ENCODE measurements around the gene SLC24A3.

SLC24A3 gene

GRCh38 chr20:19298652-19299051 lies 86.2 kb downstream of the SLC24A3 start:
- H3K4me3 ChIP-seq (replicated peaks in 1 of 2; ENCODE audit: low read depth in 2 of 2, low read length in 2 of 2), result no peak overlapping the region
- TF ChIP-seq, protein P1, sequence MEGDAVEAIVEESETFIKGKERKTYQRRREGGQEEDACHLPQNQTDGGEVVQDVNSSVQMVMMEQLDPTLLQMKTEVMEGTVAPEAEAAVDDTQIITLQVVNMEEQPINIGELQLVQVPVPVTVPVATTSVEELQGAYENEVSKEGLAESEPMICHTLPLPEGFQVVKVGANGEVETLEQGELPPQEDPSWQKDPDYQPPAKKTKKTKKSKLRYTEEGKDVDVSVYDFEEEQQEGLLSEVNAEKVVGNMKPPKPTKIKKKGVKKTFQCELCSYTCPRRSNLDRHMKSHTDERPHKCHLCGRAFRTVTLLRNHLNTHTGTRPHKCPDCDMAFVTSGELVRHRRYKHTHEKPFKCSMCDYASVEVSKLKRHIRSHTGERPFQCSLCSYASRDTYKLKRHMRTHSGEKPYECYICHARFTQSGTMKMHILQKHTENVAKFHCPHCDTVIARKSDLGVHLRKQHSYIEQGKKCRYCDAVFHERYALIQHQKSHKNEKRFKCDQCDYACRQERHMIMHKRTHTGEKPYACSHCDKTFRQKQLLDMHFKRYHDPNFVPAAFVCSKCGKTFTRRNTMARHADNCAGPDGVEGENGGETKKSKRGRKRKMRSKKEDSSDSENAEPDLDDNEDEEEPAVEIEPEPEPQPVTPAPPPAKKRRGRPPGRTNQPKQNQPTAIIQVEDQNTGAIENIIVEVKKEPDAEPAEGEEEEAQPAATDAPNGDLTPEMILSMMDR (IDR thresholded peaks at IDR 0.05; ENCODE audit: low read depth, low read length), result no peak
- no peak for DNase-seq (ENCODE audit: low read depth in 2 of 2)

GRCh38 chr20:19300395-19300794 lies 88.0 kb downstream of the SLC24A3 start:
- TF ChIP-seq, protein P1 (IDR thresholded peaks at IDR 0.05; ENCODE audit: low read depth, low read length), result no peak
- DNase-seq (ENCODE audit: low read depth in 2 of 2), result no peak
- no peak overlapping the region for H3K4me3 ChIP-seq (replicated peaks in 1 of 2; ENCODE audit: low read depth in 2 of 2, low read length in 2 of 2)

DNA sequence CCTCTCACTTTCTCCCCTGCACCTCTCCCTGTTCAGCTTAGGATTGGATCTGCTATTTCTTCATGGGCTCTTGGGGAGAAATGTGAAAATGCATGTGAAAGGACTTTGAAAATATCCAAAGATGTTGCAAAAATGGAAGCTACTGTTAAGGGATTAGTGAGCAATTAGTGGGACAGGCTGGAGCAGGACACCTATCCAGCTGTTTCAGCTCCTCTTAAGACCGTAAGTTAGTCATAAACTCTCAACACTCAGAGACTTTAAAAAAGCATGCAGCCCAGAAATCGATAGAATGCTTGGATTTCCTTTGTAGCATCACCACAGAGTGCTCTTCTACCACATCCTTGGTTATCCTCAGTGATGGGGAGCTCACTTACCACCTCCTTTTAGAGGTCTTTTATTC lies 88.7 kb downstream of the SLC24A3 start:
- no peak overlapping the region for H3K4me3 ChIP-seq (replicated peaks in 1 of 2; ENCODE audit: low read depth in 2 of 2, low read length in 2 of 2)
- TF ChIP-seq, protein P1 (IDR thresholded peaks at IDR 0.05; ENCODE audit: low read depth, low read length), result no peak
- DNase-seq (ENCODE audit: low read depth in 2 of 2), result no peak

- no peak overlapping the region for H3K4me3 ChIP-seq (replicated peaks in 1 of 2; ENCODE audit: low read depth in 2 of 2, low read length in 2 of 2)
- TF ChIP-seq, protein P1 (IDR thresholded peaks at IDR 0.05; ENCODE audit: low read depth, low read length), result no peak
- no peak for DNase-seq (ENCODE audit: low read depth in 2 of 2)
Measured at GRCh38 chr20:19301843-19302242, 89.4 kb downstream of the SLC24A3 start.

DNA sequence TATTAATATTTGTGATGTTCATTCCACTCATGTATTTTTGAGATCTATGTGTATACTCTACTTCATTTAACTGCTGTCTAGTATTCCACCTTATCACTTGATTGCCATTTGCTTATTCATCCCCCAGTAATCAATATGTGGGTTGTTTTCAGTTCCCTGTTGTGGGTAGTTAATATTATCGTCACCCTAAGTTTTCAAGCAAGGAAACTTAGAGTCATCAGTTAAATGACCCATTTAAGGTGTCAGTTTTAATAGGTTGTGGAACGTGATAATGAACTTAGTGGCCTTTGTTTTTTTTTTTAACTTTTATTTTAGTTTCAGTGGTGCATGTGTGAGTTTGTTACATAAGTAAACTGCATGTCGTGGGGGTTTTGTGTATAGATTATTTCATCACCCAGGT lies 90.3 kb downstream of the SLC24A3 start:
- no peak overlapping the region for H3K4me3 ChIP-seq (replicated peaks in 1 of 2; ENCODE audit: low read depth in 2 of 2, low read length in 2 of 2)
- TF ChIP-seq, protein P1 (IDR thresholded peaks at IDR 0.05; ENCODE audit: low read depth, low read length), result no peak
- no peak for DNase-seq (ENCODE audit: low read depth in 2 of 2)

DNA sequence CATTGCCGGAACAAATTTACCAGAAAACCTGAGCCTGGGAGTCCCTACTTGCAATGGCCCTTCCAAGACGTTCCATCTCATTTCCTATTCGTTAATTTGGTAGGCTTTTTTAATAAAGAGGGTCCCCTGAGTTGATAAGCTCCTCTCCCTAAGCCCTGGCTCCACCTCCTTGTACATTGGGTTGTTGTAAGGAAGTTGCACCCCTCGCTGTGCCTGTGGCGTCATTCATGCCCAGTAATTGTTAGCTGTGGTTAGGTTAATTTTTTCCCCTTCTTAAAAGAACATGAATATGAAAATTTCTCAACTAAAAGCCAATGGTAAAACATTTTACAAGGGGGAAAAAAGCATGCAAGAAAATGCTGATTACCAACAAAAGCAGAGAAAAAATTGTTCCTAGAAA lies 91.9 kb downstream of the SLC24A3 start:
- H3K4me3 ChIP-seq (replicated peaks in 1 of 2; ENCODE audit: low read depth in 2 of 2, low read length in 2 of 2), result no peak overlapping the region
- DNase-seq (ENCODE audit: low read depth in 2 of 2), result no peak
- TF ChIP-seq, protein P1 (IDR thresholded peaks at IDR 0.05; ENCODE audit: low read depth, low read length), result no peak

DNA sequence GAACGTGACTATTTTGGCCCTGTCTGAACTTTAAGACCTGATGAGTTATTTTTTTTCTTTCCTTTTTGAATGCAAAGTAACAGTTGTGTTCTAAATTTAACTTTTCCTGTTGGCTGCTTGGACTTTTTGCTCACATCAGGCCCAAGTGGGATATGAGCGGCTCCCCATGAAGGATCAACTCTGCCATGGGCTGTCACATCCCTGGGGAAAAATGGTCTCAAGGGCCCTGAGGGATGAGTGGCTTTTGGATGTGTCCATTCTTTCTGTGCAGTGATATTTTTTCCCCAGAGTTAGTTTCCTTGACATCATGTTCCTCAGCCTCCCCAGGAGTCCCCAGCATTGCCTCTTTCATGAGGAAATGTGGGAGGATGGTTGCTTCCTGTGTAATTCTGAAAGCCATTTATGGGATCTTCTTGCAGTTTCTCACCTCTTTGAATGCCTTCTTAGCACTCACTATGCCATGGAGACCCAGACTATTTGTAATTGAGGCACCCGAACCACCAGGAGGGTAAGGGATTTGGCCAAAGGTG lies 92.5 kb downstream of the SLC24A3 start:
- H3K4me3 ChIP-seq (replicated peaks in 1 of 2; ENCODE audit: low read depth in 2 of 2, low read length in 2 of 2), result no peak overlapping the region
- DNase-seq (ENCODE audit: low read depth in 2 of 2), result no peak
- TF ChIP-seq, protein P1 (IDR thresholded peaks at IDR 0.05; ENCODE audit: low read depth, low read length), result no peak

Data from cardiac fibroblast (primary cell).